ENCODE results near the gene SMIM22.

GRCh38 chr16:4783951-4784336 lies 11.2 kb upstream of the SMIM22 start:
- TF ChIP-seq EZH2 (IDR thresholded peaks at IDR 0.05; ENCODE audit: insufficient read depth, low read length) (no peak), CTCF (IDR thresholded peaks at IDR 0.05; ENCODE audit: insufficient read depth, low read depth, low read length) (no peak)
